CD4-positive, alpha-beta T cell (primary cell): ENCODE measurements around the gene C16orf86. TPM values are rescaled to one million over a fixed set of nuclear protein-coding genes. Genes with fewer than 3 reads are reported as not detected.
A peak's percentile ranks its signal among the peaks of the same experiment; 100 is the strongest.

Experiments
- ATAC-seq: fragments of 200-7000 bp; cut with Tn5 transposase; one replicate; pipeline ENCODE4 v1.10.0; 2022; ENCODE audit warnings: mild to moderate bottlenecking; ENCODE audit not compliant: poor library complexity
- CTCF ChIA-PET: fragments of 350-600 bp; sonication (Branson Sonifier 250); formaldehyde crosslinking; loops from one replicate; lab custom pipeline; 2021; ENCODE audit warnings: antibody characterized with exemption, inconsistent platforms; lab: Charles Lee
- POLR2A ChIA-PET: fragments of 350-600 bp; sonication (Branson Sonifier 250); formaldehyde crosslinking; loops from one replicate; lab custom pipeline; 2021; ENCODE audit warnings: antibody characterized with exemption, inconsistent platforms; lab: Charles Lee
- DNase-seq, 14 experiments: peaks; one replicate each; pipeline ENCODE4 v3.0.0-alpha.2; 2013 to 2020; ENCODE audit warnings: mixed read lengths in 2 of 14
- H3K27ac ChIP-seq, 2 donors: one replicate each; pipeline versions ENCODE4 v1.5.1 to v1.7.0; 2013; ENCODE audit warnings: low read length in 2 of 2, low read depth in 1 of 2, mild to moderate bottlenecking in 1 of 2
- H3K27me3 ChIP-seq, 2 experiments: 1 replicate in 1 of 2; 2 replicates in 1 of 2; pipeline versions ENCODE4 v1.6.1 to v1.7.0; 2013; ENCODE audit warnings: low read length in 2 of 2, control low read depth in 1 of 2, mild to moderate bottlenecking in 1 of 2, moderate library complexity in 1 of 2; ENCODE audit not compliant: insufficient read depth in 2 of 2, control insufficient read depth in 1 of 2
- H3K36me3 ChIP-seq: one replicate; pipeline ENCODE4 v1.6.1; 2013; ENCODE audit warnings: low read length, control low read depth; ENCODE audit not compliant: insufficient read depth
- H3K4me1 ChIP-seq: one replicate; pipeline ENCODE4 v1.6.1; 2013; ENCODE audit warnings: low read length, control low read depth; ENCODE audit not compliant: insufficient read depth
- H3K4me3 ChIP-seq: one replicate; pipeline ENCODE4 v1.5.1; 2013; ENCODE audit warnings: mild to moderate bottlenecking, low read length, moderate library complexity
- H3K9me3 ChIP-seq, 2 experiments: 1 replicate in 1 of 2; 2 replicates in 1 of 2; pipeline versions ENCODE4 v1.6.1 to v1.7.0; 2013; ENCODE audit warnings: low read length in 2 of 2, mild to moderate bottlenecking in 2 of 2, control low read depth in 1 of 2, moderate library complexity in 1 of 2; ENCODE audit not compliant: control insufficient read depth in 1 of 2, insufficient read depth in 1 of 2
- H3K27ac Mint-ChIP-seq: one replicate; pipeline ENCODE4 v1.8.0; 2020; ENCODE audit warnings: mixed read lengths
- H3K27me3 Mint-ChIP-seq: one replicate; pipeline ENCODE4 v1.8.0; 2021; ENCODE audit warnings: mixed read lengths
- H3K36me3 Mint-ChIP-seq: one replicate; pipeline ENCODE4 v1.8.0; 2021; ENCODE audit warnings: low read depth, mixed read lengths
- H3K4me1 Mint-ChIP-seq: one replicate; pipeline ENCODE4 v1.8.0; 2021; ENCODE audit warnings: low read depth, mixed read lengths
- H3K4me3 Mint-ChIP-seq: one replicate; pipeline ENCODE4 v1.8.0; 2020; ENCODE audit warnings: mild to moderate bottlenecking, mixed read lengths
- H3K9me3 Mint-ChIP-seq: one replicate; pipeline ENCODE4 v1.8.0; 2020; ENCODE audit warnings: mixed read lengths
- intact Hi-C, 2 experiments: fragments of 100-400 bp; cut with DNase I in 1 of 2; cut with micrococcal nuclease in 1 of 2; formaldehyde crosslinking; loops; one replicate each; pipeline versions ENCODE4 v1.15.1 to v1.9.0; 2023 to 2025; cut with DNase I, micrococcal nuclease
- total RNA-seq, 174 experiments: library from RNA in 2 of 174; stranded (reverse) in 2 of 174; gene quantifications; one replicate each; pipeline ENCODE4 v1.2.3 and lab custom pipeline; 2021 to 2026
- TF ChIP-seq, protein P1 (sequence below): fragments of 200-600 bp; IDR thresholded peaks from one replicate; pipeline ENCODE4 v1.8.0; 2022; ENCODE audit warnings: antibody characterized with exemption, mild to moderate bottlenecking

Gene C16orf86
- total RNA-seq, 2 experiments from 2014 or later = 2.0 to 2.4 TPM

DNA sequence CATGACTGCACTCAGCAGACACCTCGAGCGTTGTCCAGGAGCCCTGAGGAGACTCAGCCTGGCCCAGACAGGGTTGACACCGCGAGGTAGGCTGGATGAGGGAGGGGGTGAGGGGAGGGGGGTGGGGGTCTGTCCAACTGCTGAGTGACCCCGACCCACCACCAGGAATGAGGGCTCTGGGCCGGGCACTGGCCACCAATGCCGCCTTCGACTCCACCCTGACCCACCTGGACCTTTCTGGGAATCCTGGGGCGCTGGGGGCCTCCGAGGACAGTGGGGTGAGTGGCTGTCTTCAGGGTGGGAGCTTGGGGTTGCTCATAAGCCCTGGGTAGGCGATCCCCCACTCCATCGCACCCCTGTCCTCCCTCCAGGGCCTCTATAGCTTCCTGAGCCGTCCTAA is 18.9 kb upstream of the C16orf86 start:
- Mint-ChIP-seq H3K36me3 (peaks cover 52% of the 10 kb centered on the region), H3K27ac (no peak overlapping the region), H3K9me3 (no peaks in the 10 kb centered on the region), H3K4me1 (peaks cover 12% of the 10 kb centered on the region), H3K27me3 (no peaks in the 10 kb centered on the region), H3K4me3 (no peak overlapping the region)
- Histone ChIP-seq H3K36me3 (peaks cover 61% of the 10 kb centered on the region), H3K4me3 (no peak overlapping the region), H3K27me3 (no peaks in the 10 kb centered on the region), H3K27ac (no peak overlapping the region), H3K9me3 (no peaks in the 10 kb centered on the region), H3K4me1 (peaks cover 42% of the 10 kb centered on the region)
- intact Hi-C loops = no loop called here
- CTCF ChIA-PET = no interaction called here
- DNase-seq (no peak), ATAC-seq (no peak)
- TF ChIP-seq, protein P1, sequence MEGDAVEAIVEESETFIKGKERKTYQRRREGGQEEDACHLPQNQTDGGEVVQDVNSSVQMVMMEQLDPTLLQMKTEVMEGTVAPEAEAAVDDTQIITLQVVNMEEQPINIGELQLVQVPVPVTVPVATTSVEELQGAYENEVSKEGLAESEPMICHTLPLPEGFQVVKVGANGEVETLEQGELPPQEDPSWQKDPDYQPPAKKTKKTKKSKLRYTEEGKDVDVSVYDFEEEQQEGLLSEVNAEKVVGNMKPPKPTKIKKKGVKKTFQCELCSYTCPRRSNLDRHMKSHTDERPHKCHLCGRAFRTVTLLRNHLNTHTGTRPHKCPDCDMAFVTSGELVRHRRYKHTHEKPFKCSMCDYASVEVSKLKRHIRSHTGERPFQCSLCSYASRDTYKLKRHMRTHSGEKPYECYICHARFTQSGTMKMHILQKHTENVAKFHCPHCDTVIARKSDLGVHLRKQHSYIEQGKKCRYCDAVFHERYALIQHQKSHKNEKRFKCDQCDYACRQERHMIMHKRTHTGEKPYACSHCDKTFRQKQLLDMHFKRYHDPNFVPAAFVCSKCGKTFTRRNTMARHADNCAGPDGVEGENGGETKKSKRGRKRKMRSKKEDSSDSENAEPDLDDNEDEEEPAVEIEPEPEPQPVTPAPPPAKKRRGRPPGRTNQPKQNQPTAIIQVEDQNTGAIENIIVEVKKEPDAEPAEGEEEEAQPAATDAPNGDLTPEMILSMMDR = no peak
- POLR2A ChIA-PET = interaction anchor here (0.8 to 5.8 kb wide), 3 partner anchors 11 to 110 kb away, joined by 3 to 74 read pairs (median 4); partner anchors contain the start of gene ACD

DNA sequence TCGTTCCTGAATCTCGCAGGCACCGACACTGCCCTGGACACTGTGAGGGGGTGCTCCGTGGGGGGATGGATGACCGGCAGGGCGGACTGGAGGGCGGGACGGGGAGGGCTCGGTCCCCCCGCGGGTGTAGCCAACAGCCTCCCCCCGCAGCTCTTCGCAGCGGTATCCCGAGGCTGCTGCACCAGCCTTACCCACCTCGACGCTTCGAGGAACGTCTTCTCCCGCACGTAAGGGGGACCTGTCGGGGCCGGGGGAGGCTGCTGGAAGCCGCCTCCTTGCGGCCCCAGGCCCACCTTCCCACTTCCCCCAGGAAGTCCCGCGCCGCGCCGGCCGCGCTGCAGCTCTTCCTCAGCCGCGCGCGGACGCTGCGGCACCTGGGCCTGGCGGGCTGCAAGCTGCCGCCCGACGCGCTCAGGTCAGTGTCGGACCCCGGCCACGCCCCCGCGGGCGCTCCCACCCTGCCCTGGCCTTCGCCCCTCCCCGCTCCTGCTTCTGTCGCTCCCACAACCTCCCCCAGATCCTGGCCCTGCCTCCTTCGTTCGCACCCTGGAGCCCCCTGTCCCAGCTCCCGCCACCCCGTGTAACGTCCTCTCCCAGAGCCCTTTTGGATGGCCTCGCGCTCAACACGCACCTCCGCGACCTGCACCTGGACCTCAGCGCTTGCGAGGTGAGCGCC is 18.4 kb upstream of the C16orf86 start:
- no peaks in the 10 kb centered on the region for H3K9me3 Mint-ChIP-seq
- peak overlapping the region; percentile 38 for H3K4me3 Mint-ChIP-seq
- ChIA-PET POLR2A (interaction anchor here (5.8 kb wide), 1 partner anchor 11 kb away, joined by 74 read pairs; the partner anchor contains the start of gene ACD), CTCF (interaction anchor here (1.5 kb wide), 1 partner anchor 127 kb away, joined by 4 read pairs; no protein-coding TSS in a partner anchor)
- peaks cover 61% of the 10 kb centered on the region for H3K36me3 ChIP-seq
- no peak overlapping the region for H3K27ac ChIP-seq
- H3K36me3 Mint-ChIP-seq = peaks cover 52% of the 10 kb centered on the region
- DNase-seq = peak in 1 of 14 experiments; percentile 32
- no peak overlapping the region for H3K4me3 ChIP-seq
- H3K27me3 Mint-ChIP-seq = no peaks in the 10 kb centered on the region
- intact Hi-C loops = no loop called here
- no peaks in the 10 kb centered on the region for H3K27me3 ChIP-seq
- H3K9me3 ChIP-seq = no peaks in the 10 kb centered on the region
- TF ChIP-seq, protein P1 = no peak
- no peak overlapping the region for H3K27ac Mint-ChIP-seq
- H3K4me1 Mint-ChIP-seq = peaks cover 12% of the 10 kb centered on the region
- no peak for ATAC-seq
- peaks cover 42% of the 10 kb centered on the region for H3K4me1 ChIP-seq

GRCh38 chr16:67648764-67649407 is 17.7 kb upstream of the C16orf86 start:
- TF ChIP-seq, protein P1 = no peak
- H3K27me3 ChIP-seq = no peaks in the 10 kb centered on the region
- Mint-ChIP-seq H3K9me3 (no peaks in the 10 kb centered on the region), H3K4me3 (peak overlapping the region; percentile 38), H3K36me3 (peaks cover 56% of the 10 kb centered on the region), H3K4me1 (peaks cover 12% of the 10 kb centered on the region), H3K27ac (no peak overlapping the region), H3K27me3 (no peaks in the 10 kb centered on the region)
- POLR2A ChIA-PET = interaction anchor here (5.8 kb wide), 1 partner anchor 10 kb away, joined by 74 read pairs; the partner anchor contains the start of gene ACD
- peaks cover 63% of the 10 kb centered on the region for H3K36me3 ChIP-seq
- no peak overlapping the region for H3K27ac ChIP-seq
- no peaks in the 10 kb centered on the region for H3K9me3 ChIP-seq
- H3K4me1 ChIP-seq = peaks cover 39% of the 10 kb centered on the region
- CTCF ChIA-PET = interaction anchor here (0.8 to 1.5 kb wide), 2 partner anchors 65 to 128 kb away, joined by 3 to 4 read pairs; no protein-coding TSS in a partner anchor
- no peak overlapping the region for H3K4me3 ChIP-seq
- DNase-seq = peak in 1 of 14 experiments; percentile 27
- no peak for ATAC-seq
- intact Hi-C loops = no loop called here
